PC-3 (cell line): ENCODE measurements around the gene EXOC4.

ENCODE experiments used
- EZH2phosphoT487 ChIP-seq: fragments of 300-600 bp; sonication (generic); IDR thresholded peaks from 2 replicates; pipeline ENCODE4 v1.6.1; 2018; ENCODE audit warnings: mild to moderate bottlenecking, antibody characterized with exemption, low read length, borderline replicate concordance
- TF ChIP-seq, protein P1 (sequence below): fragments of 300-600 bp; sonication (generic); conservative IDR thresholded peaks from 2 replicates; pipeline ENCODE4 v1.5.1; 2017; ENCODE audit warnings: antibody characterized with exemption, low read depth, mild to moderate bottlenecking, low read length

DNA sequence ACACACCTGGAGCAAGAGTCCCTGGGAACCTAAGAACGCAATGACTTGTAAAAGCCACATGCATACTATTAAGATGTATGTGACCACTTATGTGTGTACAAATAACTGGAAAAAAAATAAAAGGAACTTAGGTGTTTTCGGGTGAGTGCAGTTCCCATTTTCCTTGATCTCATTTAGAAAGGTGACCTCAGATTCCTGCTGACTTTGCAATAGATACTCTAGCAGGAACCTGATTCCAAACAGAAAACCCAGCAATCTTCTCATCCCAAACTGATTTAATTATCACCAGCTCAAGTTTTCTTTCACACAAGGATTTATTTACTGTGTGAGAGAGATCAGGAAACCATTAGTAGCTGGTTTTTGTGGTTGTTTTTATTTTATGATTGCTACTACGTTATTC, 817.8 kb downstream of the EXOC4 start:
- TF ChIP-seq, protein P1, sequence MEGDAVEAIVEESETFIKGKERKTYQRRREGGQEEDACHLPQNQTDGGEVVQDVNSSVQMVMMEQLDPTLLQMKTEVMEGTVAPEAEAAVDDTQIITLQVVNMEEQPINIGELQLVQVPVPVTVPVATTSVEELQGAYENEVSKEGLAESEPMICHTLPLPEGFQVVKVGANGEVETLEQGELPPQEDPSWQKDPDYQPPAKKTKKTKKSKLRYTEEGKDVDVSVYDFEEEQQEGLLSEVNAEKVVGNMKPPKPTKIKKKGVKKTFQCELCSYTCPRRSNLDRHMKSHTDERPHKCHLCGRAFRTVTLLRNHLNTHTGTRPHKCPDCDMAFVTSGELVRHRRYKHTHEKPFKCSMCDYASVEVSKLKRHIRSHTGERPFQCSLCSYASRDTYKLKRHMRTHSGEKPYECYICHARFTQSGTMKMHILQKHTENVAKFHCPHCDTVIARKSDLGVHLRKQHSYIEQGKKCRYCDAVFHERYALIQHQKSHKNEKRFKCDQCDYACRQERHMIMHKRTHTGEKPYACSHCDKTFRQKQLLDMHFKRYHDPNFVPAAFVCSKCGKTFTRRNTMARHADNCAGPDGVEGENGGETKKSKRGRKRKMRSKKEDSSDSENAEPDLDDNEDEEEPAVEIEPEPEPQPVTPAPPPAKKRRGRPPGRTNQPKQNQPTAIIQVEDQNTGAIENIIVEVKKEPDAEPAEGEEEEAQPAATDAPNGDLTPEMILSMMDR, result no peak
- TF ChIP-seq EZH2phosphoT487, result no peak
